HG03469 (cell line): ENCODE data around the gene TRMT61A.
"Not testable (repeated sequence)": the region's sequence is repeated elsewhere in the genome, so short reads cannot be mapped to it uniquely, and the experiment has no call there.

Experiments used
- ATAC-seq: cut with Tn5 transposase; IDR thresholded peaks from one replicate; pipeline ENCODE4 v1.9.1; 2021; ENCODE audit warnings: mild to moderate bottlenecking, moderate library complexity, moderate number of reproducible peaks; ENCODE audit not compliant: unreplicated experiment

TRMT61A gene

DNA sequence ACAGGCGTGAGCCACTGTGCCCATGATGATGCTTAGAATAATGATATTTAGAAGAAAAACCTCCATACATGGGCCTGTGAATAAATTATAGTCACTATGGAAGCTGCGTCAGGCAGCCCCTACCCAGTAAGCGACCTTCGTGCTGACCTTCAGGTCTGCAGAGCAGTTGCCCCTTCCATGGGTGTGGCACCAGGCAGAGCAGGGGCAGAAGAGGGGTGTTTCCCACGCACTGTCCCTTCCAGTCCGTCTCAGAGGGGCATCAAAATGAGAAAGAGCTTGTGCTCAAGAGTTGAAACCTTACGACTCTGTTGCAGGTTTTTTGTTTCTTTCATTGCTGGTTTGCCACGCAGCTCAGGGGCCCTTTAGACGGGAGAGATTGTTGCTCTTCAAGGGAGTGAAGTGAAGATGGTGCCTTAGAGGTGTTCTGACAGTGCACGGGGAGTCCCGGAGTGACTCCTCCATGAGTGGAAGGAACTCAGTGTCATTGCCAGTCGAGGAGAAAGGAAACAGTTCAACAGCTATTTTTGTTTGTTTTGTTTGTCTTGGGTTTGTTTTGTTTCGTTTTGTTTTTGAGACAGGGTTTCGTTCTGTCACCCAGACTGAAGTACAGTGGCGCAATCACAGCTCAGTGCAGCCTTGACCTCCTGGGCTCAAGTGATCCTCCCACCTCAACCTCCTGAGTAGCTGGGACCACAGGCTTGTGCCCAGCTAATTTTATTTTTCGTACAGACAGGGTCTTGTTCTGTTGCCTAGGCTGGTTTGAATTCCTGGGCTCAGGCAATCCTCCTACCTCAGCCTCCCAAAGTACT, 20.3 kb upstream of the TRMT61A start:
- no peak for ATAC-seq

DNA sequence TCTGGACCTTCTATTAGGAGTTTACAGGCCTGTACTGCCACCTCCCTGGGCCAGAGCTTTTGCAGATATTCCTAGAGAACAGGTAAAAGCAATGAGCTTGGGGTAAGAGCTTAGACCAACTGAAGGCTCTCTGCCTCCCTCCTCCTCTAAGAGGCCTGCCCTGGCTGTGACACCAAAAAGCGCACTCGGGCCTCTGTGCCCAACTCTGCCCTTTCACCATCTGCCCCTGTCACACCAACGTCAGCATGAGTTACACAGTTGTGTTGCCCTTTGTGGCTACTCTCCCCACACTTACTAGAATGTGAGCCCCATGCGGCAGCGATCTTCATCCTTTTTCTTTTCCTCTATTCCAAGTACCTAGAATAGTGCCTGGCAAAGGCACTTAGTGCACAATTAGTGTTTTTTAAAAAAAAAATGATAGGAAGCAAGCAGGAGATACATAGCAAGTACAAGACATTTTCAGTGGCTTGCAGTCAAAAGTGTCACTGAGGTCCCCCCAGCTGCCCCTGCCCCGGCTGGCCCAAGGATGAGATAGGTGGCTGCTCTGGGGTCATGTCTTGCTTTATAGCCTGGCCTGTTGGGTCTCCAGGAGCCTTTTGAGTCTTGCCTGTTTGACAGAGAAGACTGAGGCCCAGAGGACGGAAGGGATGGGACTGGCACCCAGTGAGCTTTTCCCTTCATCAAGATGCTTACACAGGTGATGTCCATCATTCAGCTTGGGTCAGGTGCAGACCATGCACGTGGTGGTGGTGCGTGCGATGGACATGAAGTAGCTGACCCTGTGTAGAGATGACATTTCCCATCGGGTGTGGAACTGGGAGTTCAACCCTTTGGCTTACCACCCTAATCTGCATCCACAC, 18.9 kb upstream of the TRMT61A start:
- no peak for ATAC-seq

DNA sequence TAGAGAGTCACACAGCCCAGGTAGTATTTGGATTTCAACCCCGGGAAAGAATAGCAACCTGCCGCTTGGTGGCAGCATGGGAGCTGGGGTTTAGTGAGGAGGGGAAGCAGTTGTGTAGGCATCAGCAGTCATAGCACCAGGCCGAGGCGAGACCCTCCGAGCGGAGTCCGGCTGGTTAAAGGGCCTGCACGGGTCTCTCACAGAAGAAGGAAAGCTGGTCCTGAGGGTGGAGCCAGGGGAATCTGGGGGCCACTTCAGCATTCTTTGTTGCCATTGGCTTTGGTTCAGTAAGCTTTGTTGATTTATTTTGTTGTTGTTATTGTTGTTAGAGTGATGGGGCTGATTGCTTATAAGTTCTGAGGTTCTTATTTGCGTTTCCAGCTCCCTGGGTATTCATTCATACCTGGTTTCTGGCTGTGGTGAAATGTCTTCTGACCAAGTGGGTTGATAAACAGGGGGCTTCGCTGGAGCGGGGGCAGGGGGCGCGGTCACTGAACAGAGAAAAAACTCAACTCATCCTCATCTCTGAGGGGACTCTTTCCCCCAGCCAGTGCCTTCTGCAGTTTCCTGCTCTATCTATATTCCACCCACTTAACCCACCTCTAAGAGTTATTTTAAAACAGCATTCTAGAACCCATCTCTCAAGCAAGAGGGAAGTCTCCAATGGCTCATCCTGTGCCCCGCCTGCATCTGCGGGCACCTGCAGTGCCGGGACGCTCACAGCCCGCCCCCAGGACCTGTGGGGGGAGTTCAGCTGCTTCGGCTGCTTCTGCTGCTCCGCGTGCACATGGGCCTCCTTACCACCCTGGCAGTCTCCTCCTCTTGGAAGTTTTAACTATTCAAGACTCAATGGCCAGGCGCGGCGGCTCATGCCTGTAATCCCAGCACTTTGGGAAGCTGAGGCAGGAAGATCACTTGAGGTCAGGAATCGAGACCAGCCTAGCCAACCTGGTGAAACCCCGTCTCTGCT, 18.0 kb upstream of the TRMT61A start:
- ATAC-seq, result no peak

DNA sequence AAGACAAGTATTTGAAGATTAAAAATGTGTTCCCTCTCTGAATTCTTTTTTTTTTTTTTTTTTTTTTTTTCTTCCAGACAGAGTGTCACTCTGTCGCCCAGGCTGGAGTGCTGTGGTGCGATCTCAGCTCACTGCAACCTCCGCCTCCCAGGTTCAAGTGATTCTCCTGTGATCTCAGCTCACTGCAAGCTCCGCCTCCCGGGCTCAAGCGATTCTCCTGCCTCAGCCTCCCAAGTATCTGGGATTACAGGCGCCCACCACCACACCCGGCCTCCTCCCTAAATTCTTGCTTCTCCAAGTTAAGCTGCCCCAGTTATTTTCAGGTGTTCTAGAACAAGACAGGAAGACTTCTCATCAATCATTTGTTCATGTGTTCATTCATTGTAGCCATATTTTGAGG, 16.8 kb upstream of the TRMT61A start:
- not testable (repeated sequence) for ATAC-seq

DNA sequence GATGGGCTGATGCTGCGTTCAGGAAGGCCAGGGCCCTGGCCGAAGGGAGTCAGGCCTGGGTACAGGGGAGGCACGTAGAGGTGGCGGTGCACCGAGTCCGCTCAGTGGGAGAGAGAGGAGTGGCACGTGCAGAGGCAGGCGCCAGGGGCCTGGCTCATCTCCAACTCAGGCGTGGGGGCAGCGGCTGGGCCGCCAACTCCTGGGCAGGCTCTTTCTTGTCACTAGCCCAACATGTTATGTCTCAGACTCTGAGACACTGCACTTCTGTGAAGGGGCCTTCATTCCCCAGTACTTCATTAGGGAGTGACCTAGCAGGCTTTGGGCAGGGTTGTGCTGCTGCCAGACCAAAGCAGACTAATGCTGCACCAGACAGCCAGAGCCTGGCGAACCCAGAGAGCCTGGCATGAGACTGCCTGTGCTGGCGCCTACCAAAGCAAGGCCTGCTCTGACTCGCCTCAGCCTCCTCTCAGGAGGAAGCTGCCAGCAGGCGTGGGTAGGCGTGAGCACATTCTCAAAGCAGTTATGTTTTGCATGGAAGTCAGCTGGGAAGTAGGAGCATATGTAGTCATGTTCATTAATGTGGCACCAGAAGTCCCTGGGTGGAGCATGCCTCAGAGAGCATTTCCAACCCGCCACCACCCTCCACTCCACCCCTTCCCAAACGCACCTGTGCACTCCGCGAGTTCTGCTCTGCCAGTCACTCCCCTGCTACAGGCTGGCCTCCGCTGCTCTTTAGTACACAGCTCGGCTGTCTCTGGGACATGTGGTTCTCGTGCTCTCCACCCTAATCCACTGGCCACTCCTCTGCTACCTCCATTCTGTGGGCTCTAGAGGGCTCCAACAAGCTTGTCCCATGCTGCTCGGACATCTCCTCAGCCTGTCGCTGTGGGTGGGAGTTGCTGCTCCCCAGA, 16.0 kb upstream of the TRMT61A start:
- ATAC-seq, result no peak

DNA sequence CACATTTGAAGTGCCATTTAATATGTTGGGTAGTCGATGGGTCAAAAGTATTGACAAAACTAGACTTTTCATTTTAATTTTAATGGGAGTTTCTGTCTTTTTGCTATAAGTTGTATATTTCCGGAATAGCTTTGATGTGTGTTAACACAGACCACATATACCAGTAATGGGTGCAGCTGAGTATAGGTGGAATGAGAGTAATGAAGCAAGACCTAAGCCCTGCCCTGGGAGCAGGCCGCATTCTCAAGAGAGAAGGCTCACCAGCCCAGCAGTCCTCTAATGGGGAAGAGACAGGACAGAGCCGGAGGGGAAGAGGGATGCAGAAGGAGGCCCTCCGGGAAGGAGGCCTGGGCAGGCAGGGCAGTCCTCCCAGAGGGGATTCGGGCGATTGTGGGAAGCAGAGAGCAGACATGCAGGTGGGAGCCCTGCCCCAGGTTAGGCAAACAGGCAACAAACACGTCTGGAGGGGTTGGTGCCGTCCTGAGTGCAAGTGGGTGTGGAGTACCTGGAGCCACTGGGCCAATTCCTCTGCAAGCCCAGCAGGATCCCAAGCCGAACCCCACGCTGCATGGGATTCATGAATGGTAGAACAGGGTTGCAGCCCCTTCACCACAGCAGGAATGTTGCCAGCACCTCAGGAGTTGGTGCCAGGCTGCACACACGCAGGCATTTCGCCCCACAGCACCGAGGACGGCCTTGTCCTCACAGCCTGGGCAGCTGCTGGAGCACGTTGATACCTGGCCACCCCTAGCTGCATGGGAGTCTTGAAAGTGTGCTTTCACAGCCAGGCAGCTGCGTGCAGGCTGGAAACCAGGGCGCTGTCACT, 14.2 kb upstream of the TRMT61A start:
- no peak for ATAC-seq

DNA sequence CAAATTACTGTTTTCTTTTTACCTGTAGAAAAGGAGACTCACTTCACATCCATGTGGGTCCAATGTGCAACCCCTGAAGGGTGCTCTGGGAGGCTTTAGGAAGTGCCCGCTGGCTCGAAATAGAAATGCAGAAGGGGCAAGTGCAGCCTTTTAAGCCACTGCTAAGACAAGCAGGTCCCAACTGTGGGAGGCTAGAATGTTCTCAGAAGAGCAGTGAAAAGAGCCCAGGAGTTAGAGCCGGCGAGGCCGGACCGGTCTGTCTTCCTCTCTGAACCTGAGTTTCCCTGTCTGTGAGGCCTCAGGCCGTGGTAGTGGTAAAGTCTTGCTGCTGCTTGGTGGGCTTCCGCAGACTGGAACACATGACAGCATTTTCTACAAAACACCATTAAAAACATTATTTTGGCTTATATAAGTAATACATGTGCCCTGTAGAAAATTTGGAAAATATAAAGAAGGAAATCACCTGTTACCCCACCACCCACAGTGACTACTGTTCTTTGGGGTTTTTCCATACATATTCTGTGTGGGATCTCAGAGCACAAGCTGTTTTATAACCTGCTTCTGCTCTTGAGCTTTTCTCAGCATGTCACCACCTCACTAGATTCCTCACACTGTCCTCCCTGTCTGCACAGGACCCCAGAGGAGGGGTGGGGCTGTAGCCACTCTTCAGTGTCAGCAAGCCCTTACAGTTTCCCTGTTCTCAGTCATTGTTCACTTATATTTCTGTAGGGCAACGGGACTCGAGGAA, 12.4 kb upstream of the TRMT61A start:
- ATAC-seq, result no peak

DNA sequence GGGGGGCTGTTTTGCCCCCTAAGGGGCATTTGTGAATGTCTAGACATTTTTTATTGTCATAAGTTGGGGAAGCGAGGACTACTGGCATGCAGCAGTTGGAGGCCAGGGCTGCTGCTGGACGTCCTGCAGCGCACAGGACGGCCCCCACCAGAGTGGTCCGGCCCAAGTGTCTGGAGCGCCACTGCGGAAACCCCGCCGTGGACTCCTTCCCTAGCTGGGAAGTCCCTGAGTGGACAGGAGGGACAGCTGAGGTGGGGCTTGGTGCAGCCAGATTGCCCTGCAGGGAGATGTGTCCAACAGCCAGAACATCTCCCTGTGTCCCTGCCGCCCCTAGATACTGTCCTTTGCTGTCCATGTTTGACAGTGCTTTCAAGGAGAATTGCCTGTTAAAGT, 11.8 kb upstream of the TRMT61A start:
- ATAC-seq, result no peak

DNA sequence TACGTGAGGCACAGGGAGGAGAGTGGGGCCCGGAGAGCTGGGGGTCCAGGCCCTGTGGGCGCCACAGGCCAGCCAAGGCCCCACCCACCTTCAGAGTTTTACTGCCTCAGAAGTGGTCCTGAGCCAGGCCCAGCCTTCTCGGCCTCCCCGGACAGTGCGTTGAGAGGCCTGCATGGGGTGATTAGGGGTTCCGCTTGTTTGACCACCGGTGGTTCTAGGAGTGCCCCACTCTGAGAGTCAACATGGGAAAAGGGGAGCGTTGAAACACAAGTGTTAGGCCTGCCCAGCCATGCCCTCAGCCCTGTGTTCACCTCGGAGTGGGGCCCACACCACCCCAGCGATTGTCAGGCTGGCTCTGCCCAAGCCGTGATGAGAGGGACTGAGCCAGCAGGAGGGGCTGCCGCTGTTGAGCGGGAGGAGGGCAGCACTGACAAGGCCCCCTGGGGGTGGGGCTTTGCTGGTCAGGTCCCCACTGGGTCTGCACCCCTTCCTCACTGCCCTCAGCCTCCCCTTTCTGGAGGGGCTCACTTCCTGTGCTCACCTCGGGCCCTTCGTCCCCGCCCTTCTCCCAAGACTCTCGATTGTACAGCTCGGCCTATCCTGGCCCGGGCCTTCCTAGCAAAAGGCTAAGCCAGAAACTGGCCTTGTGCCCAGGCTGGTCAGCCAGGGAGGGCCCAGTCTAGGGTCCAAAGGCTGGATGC, 11.1 kb upstream of the TRMT61A start:
- ATAC-seq, result no peak

DNA sequence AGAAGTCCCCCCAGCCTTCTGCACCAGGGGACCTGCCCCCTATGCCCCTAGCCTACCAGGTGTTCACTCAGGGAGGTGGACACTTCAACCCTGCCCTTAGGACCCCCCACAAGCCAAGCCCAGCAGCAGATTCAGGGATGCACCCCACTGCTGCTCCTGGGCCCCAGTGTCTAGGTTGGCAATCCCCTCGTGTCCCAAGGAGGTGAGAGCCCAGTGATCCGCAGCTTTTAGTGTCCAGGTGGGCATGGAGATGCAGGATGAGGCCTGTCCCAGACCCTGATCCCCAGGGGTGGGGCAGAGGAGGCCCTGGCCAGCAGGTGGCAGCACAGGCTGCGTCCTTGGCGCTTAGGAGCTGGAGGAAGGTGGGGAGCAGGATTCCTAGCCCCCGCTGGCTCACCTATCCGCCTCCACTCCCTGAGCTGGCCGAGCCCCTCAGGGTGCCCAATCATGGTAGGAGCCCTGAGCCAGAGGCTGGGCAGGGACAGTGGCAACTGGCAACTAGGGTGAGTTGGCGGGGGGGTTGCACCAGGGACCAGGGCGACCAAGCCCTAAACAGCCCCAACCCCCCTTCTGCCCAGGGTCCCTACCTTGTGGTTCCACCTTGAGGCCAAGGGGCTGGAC, 10.5 kb upstream of the TRMT61A start:
- no peak for ATAC-seq

DNA sequence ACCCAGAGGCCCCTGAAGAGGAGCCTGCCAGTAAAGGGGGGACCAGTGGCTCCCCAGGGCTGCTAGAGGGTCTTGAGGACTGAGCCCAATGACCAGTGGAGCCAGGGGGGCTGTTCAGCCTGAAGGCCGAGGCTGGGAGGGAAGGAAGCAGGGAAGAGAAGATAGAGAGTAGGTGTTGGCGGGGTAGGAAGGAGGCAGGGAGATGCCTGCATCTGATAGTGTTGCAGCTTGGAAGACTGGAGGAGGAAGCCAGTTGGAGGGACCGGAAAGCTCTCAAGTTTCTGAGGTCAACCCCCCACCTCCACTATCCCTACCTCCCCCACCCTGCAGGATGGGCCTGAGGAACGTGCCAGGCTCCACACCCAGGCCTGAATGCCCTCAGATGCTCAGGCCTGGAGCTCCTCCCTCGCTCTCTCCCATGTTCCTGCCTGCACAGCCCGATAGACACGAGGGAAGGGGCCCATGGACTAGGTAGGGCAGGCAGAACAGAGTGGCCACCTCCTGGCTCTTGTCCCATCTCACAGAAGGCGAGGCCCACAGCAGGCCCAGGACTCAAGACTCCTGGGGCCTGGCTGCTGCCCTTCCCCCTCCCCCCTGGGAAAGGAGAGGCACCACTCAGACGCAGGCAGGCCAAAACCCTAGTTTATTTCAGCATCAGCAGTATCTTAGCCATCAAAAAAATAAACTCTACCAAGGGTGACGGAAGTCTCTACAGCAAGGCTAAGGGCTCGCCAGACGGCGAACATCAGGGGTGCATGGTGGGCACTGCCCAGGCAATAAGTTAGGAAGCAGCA, 9.8 kb upstream of the TRMT61A start:
- ATAC-seq, result no peak

DNA sequence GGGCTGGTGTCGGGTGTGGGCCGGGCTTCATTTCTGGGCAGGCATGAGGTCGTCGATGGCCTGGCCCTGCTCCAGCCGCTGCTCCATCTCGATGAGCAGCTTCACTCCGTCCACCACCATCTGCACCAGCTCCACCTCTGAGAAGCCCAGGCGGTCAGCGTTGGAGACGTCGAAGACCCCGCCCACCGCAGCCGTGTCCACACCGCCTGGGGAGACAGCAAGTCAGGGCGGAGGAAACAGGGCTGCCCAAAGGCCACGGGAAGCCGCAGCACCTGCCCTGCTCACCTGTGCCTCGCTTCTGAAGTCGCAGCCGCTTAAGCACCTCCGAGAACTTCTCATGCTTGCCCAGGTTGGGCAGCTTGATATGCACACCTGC, 9.2 kb upstream of the TRMT61A start:
- no peak for ATAC-seq

DNA sequence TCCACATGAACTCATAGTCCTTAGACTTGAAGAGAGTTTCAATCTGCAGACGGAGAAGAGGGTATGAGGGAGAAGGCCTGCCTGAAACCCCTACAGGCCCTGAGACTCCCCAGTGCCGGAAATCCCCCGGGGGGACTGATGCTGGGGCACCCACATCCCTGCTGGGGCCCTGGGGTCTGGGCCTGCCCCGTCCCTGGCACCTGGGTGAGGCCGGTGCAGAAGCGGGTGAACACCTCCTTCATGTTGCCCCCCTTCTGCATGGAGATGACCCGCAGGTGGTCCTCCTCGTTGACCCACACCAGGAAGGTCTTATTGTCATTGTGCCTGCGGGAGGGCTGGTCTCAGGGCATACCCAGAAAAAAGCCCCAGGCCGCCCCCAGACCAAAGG, 8.7 kb upstream of the TRMT61A start:
- no peak for ATAC-seq

DNA sequence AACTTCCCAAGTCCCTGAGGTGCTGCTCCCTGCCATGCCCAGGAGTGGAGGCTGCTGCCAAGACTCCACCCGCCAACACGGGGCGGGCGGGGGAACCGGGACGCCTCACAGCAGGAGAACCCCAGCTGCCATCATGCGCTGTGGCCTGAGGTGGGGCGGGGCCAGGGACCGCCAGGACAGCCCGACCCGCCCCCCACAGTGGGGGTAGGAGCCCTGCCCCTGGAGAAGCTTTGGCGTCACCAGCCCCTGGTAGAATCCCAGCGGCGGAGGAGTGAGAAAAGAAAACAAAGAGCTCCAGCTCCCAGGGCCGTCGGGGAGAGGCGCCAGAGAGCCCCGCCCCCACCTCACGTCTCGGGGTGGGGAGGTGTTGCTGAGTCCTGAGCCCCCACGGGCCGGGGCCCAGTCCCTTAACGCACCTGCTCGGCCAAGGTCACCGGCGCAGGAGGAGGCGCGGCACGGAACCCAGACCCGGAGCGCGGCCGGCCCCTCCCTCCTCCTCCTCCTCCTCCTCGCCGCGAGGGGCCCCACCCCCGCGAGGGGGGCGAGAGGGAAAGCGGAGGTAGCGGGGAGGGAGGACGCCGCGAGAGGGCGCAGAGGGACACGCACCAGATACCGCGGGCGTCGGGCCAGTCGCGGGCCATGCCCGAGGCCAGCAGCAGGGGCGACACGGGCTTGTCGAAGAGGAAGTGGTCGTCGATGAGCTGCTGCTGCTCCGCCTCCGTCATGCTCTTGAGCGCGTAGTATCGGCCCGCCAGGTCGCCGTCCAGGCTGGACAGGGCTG, 8.1 kb upstream of the TRMT61A start:
- no peak for ATAC-seq

DNA sequence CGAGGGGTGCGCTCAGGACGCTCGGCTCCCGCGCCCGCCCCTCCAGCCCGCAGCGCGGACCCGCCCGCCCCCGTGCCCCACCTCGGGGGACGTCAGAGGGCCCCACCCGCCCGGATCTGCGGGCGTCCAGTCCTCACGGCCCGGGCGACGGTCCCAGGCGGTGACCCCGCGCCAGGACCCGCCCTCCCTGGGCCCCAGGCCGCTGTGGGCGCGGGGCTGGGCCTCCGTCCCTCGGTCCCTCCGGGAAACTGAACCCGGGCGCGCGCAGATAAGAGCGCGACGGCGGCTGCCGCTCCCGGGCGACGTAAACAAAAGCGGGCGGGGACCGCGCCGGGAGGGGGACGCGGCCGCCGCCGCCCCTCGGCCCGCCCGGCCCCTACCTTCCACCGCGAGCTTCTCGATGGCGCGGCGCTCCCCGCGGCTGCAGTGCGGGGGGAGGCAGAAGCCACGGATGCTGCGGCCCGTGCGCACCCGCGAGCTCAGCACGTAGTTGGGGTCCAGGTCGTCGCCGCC, 7.5 kb upstream of the TRMT61A start:
- ATAC-seq, result no peak
